HG02852 (cell line): ENCODE measurements around the gene OR5AC2.

ENCODE experiments used
- ATAC-seq: cut with Tn5 transposase; IDR thresholded peaks from one replicate; pipeline ENCODE4 v1.9.1; 2021; ENCODE audit warnings: mild to moderate bottlenecking, moderate library complexity; ENCODE audit not compliant: unreplicated experiment

The OR5AC2 gene

GRCh38 chr3:98086873-98087272, at the start of gene OR5AC2:
OR5AC2 (plus strand) TSS chr3:98087173; CDS start chr3:98087173, 0 bp downstream.
- ATAC-seq: no peak

- no peak for ATAC-seq
Observed at GRCh38 chr3:98038286-98038685, 48.7 kb upstream of the OR5AC2 start.

GRCh38 chr3:98038876-98039275, 48.1 kb upstream of the OR5AC2 start:
- no peak for ATAC-seq

GRCh38 chr3:98039322-98040024, 47.5 kb upstream of the OR5AC2 start:
- peak; percentile 95 for ATAC-seq

GRCh38 chr3:98041350-98041749, 45.6 kb upstream of the OR5AC2 start:
- ATAC-seq: no peak

GRCh38 chr3:98048586-98048985, 38.4 kb upstream of the OR5AC2 start:
- ATAC-seq: no peak

- ATAC-seq: no peak
Observed at GRCh38 chr3:98049271-98049670, 37.7 kb upstream of the OR5AC2 start.

GRCh38 chr3:98056035-98056434, 30.9 kb upstream of the OR5AC2 start:
- ATAC-seq: no peak

GRCh38 chr3:98057631-98058030, 29.3 kb upstream of the OR5AC2 start:
- no peak for ATAC-seq

GRCh38 chr3:98058244-98058960, 28.6 kb upstream of the OR5AC2 start:
- ATAC-seq: no peak

GRCh38 chr3:98068824-98069223, 18.1 kb upstream of the OR5AC2 start:
- ATAC-seq: no peak

- ATAC-seq: no peak
Observed at GRCh38 chr3:98070840-98071239, 16.1 kb upstream of the OR5AC2 start.

GRCh38 chr3:98073486-98073885, 13.5 kb upstream of the OR5AC2 start:
- no peak for ATAC-seq

- no peak for ATAC-seq
Observed at GRCh38 chr3:98095882-98096281, 8.9 kb downstream of the OR5AC2 start.

GRCh38 chr3:98099848-98100247, 12.9 kb downstream of the OR5AC2 start:
- ATAC-seq: no peak

GRCh38 chr3:98108162-98108561, 21.2 kb downstream of the OR5AC2 start:
- no peak for ATAC-seq

GRCh38 chr3:98109807-98110549, 23.0 kb downstream of the OR5AC2 start:
- ATAC-seq: no peak

- no peak for ATAC-seq
Observed at GRCh38 chr3:98110550-98110908, 23.6 kb downstream of the OR5AC2 start.

GRCh38 chr3:98114264-98114663, 27.3 kb downstream of the OR5AC2 start:
- ATAC-seq: no peak

- no peak for ATAC-seq
Observed at GRCh38 chr3:98115717-98116116, 28.7 kb downstream of the OR5AC2 start.

GRCh38 chr3:98130421-98130820, 43.4 kb downstream of the OR5AC2 start, which contains the start of gene OR5H1:
OR5H1 (plus strand) TSS chr3:98130721; CDS start chr3:98132698, 1,977 bp downstream.
- ATAC-seq: no peak

GRCh38 chr3:98136631-98137030, 49.7 kb downstream of the OR5AC2 start:
- ATAC-seq: no peak
